Measurements from ENCODE around the gene AMER2.

Gene AMER2, protein sequence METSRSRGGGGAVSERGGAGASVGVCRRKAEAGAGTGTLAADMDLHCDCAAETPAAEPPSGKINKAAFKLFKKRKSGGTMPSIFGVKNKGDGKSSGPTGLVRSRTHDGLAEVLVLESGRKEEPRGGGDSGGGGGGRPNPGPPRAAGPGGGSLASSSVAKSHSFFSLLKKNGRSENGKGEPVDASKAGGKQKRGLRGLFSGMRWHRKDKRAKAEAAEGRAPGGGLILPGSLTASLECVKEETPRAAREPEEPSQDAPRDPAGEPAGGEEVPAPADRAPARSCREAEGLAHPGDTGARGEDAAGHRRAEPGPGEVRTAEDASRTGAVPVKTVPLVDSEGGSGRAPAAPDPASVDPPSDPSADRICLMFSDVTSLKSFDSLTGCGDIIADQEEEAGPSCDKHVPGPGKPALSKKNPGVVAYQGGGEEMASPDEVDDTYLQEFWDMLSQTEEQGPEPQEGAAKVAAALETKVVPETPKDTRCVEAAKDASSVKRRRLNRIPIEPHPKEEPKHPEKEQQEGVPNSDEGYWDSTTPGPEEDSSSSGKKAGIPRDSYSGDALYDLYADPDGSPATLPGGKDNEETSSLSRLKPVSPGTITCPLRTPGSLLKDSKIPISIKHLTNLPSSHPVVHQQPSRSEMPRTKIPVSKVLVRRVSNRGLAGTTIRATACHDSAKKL

DNA sequence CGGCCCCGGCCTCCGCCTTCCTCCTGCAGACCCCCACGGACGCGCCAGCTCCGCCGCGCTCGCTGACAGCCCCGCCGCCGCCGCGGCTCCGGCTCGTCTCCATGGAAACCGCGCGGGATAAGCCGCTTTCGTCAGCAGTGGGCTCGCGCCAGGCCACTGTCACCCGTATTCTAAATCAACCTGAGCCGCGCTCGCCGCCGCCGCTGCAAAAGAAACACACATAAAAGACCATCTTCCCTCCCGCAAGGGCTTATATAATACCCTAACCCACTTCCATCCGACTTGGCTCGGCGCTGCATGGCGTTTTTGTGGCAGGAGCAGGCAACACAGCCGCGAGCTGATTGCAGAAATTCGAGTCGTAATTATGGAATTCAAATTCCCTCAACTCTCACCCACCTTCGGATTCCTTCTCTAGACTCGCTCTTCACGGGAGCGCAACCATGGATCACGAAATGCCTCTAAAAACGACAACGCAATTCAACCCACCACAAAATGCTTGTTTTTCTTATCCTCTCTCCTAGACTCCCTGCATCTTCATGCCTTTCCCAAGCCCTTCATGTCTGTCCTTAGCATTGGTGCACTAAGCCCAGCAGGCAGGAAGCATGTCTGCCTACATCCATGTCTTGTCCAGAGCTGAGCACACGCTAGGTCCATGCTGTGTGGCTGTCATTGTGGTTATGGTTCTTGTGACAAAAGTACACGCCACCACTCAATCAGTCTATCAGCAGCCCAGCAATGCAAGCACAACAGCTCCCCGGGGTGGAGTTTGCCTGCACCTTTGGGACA lies at the start of gene AMER2:
AMER2 (minus strand) TSS at position 772 of the 786 bp plus-strand sequence; CDS start at position 103, 669 bp downstream.
- no peak for DNase-seq (ENCODE audit: low read depth in 1 of 2, low spot score in 1 of 2)

DNA sequence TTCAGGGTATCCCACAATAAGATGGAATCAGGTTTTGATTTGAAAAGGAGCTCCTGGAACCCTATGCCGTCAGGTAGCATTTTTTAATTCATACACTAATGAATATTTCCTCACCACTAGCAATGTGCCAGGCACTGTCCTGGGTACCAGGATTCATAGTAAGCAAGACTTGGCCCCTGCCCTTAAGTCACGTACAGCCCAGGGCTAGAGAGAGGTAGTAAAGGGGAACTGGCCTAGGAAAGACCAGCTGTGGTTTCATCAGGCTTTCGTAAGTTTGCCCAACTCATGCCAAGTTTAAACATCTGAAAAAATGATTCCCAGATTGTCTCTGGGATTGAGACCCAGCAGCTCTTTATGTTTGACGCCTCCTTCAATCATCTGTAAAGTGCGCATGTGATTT lies 45.9 kb upstream of the AMER2 start:
- DNase-seq (ENCODE audit: low read depth in 1 of 2, low spot score in 1 of 2), result no peak

DNA sequence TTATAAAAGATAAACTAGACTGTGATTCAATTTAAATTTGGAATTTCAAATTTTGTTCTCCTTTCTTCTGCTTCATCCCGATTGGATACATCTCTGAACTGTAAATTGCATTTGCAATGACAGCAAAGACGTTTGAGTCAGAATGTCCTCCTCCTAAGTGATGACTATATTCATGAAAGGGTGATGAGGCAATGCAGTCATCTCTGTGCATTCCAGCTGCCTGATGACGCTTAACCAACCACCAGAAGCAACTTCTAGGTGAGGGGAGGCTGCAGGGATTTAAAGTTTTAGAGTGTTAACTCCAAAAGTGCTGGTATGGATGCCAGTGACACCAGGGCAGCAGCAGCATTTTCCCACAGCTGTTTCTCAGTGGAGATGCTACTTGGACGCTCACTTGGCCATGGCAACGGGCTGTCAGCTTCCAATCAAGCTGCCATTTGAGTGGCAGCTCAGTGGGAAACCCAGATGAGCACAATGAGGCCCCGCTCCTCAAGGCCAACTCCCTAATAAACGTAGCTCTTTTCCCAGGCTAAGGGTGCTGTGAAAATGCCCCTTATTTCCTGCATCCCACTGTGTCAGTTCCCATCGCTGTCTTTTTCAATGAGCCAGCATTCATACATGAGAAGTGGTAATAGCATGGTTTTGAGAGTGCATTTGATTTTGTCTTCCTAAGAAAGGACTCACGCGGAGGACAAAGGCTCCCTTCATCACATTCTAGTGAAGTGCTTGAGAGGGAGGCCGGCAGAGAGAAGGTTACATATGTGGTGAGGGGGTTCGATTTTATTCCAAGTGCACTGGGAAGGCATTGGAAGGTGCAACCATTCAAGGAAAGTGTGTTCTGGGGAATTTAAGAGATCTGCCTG lies 45.2 kb upstream of the AMER2 start:
- DNase-seq (ENCODE audit: low read depth in 1 of 2, low spot score in 1 of 2), result no peak

DNA sequence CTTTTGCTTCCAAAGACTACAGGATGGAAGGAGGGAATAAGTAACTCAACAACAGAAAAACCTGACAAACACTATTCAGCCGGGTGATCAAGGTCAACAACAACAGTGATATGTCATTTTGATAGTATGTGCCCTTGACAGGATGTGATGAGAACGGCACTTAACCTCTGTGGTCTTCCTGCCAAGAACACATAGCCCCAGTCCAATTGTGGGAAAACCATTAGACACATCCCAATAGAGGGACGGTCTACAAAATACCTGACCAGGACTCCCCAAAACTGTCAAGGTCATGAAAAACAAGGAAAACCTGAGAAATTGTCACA lies 43.1 kb upstream of the AMER2 start:
- no peak for DNase-seq (ENCODE audit: low read depth in 1 of 2, low spot score in 1 of 2)

DNA sequence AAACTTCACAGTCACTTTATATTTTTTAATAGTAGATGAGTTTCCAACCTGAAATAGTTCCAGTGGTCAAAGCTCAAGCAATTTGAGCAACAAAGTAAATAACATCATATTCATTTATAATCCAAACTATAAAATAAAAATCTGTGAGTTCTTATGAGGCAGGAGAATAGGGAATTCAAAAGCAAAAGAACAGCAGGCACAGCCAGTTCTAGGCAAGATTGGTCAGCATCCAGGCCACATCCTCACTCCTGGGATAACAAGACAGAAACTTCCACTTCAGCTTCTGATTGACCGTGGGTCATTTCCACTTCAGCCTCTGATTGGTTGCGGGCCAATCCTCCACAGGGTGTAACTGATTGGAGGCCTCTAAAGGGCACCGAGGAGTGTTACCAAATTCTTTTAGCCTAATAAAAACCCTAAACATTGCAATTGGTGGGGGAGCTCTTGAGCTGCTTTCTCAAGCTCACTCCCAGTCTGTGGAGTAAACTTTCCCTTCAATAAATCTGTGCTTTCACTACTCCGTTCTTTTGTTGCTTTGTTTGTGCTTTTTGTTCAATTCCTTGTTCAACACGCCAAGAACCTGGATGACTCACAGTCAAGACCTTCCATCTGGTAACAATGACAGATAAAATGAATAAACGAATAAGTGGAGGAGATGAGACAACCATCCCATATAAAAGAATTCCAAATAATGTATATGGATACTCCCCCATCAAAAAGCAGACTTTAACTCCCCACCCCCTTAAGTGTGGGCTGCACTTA lies 42.6 kb upstream of the AMER2 start:
- no peak for DNase-seq (ENCODE audit: low read depth in 1 of 2, low spot score in 1 of 2)

DNA sequence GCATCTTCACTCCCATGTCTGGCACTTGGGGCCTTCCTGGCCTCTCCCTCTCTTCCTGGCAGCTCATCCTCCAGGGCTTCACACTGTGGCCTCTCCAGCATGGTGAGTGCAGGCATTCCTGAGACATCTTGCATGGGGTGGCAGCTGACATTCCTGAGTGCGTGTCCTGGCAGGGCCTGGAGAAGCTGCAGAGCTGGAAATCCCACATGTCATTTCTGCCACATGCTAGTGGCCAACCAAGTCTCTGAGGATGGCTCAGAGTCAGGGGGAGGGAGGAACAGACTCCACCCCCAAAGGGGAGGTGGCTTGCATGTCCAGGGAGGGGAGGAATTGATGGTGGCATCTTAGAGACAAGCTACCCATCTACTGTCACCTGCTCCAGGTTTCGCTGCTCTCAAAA lies 41.6 kb upstream of the AMER2 start:
- no peak for DNase-seq (ENCODE audit: low read depth in 1 of 2, low spot score in 1 of 2)

DNA sequence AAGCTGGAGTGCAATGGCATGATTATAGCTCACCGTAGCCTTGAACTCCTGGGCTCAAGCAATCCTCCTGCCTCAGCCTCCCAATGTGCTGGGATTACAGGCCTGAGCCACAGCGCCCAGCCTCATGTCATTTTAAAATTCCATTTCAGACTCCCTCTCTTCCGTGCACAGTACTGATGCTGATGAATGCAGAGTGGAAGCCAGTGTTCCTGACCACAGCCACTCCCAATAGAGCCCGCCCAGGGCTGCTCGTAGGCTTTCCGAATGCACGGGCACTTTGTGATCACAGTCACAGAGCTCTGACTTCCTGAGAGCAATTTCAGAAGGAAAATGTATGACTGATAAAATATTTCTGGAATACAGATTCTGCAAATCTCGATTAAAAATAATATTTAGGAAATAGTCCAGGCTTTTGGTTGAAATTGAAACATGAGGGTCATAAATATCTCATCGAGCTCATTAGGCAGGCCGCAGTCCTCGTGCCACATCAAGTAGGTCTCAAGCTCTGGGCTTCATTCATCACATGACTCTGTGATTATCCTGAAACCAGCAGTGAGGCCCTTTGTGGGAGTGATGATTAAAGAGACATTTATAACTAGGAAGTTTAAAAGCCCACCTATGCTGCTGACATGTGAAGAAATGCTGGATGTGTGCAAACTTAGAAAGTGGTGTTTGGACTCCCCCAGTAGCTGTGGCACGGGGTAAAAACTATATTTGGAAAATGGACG lies 38.9 kb upstream of the AMER2 start:
- no peak for DNase-seq (ENCODE audit: low read depth in 1 of 2, low spot score in 1 of 2)

DNA sequence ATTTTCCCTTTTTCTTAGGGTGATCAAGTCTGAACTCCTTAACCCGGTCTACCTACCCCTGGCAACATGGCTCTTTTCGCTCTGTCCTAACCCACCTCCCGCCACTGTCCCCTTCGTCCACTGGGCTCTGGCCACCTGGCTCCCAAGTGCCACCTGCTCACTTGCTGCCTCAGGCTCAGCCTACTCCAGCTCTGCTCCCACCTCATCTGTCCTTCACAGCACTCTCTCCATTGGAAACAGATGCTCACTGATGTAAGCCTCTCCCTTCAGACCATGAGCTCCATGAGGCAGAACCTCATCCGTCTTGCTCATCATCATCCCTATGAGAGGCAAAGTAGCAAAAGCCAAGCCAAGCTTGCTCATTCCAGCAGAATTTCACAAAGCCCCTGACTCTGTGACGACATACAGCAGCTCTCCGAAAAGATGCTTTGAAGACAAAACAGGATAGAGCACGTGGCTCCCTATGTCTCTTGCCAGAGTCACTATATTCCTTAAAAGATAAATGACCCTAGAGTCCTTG lies 35.3 kb upstream of the AMER2 start:
- no peak for DNase-seq (ENCODE audit: low read depth in 1 of 2, low spot score in 1 of 2)

DNA sequence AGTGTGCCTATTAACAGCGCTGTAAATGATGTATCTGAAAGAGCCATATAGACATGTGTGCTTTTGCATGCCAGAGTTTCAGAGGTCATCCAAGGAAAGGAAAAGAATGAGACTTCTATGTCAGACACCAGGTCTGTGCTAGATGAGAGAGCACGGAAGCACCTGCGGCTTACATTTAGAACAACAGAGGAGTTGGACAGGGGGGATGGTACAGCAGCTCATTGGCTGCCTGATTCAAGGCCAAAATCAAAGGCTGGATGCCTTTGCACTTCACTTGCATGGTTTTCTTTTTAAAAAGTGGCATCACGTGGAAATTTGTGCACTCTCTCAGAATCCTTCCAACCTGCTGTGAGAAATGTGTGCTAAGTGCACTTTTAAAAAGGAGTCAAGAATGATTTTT lies 32.8 kb upstream of the AMER2 start:
- DNase-seq (ENCODE audit: low read depth in 1 of 2, low spot score in 1 of 2), result no peak

DNA sequence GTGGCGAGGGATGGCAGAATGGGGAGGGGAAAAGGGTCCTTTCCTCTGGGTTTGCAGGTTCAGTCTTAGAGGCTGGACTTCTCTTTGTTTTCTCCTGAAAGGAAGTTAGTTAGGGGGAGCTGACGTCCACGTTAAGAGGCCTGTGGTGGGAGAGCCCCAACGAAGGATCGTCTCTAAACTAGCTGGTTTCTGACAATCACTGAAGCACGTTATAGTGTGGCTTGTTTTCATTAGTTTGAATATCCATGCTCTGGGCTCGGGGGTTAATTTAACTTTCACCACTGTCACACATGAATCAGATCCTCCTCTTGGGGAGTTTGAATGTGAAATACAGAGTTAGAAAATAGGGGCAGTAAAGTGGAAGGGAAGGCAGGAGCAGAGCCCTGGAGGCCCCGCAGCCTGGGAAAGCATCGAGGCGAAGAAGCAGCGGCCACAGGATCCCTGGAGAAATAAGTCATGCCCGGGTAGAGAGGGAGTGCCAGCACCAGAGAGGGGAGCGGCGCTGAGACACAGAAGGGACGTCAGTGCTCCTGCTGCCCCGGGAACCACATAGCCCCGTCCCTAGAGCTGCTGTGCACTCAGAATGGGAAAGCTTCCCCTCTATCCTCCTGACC lies 31.1 kb upstream of the AMER2 start:
- DNase-seq (ENCODE audit: low read depth in 1 of 2, low spot score in 1 of 2), result no peak

DNA sequence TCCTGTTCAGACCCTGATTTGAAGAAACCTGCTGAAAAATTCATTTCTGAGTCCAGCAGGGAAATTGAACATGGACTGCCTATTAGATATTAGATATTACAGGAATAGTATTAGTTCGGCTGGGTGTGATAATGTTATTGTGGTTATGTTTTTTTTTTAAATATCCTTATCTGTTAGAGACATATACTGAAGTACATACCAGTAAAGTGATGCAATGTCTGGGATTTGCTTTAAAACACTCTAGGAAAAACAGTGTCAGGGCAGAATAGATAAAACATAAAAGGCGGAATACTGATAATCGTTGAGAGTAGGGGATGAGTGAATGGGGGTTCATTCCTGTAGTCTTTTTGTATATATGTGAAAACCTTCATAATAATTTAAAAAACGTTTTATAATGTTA lies 28.7 kb upstream of the AMER2 start:
- DNase-seq (ENCODE audit: low read depth in 1 of 2, low spot score in 1 of 2), result no peak

DNA sequence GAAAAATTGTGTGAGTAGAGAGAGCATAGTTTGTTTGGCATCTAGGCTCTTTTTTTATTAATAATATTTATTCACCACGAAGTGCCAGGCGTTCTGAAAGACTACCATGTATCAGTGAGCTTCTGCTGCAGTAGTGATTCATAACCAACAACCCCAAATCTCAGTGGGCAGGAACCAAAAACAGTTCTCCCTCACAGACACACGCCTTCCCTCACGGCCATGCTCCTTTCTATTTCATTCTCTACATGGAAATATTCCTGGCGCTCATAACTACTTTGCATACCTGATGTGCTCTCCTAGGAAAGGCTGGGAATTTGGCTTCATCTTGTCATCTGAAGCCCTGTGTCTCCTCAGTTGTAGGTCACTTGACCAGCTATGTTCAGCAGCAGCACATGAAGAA lies 26.6 kb upstream of the AMER2 start:
- DNase-seq (ENCODE audit: low read depth in 1 of 2, low spot score in 1 of 2), result no peak

DNA sequence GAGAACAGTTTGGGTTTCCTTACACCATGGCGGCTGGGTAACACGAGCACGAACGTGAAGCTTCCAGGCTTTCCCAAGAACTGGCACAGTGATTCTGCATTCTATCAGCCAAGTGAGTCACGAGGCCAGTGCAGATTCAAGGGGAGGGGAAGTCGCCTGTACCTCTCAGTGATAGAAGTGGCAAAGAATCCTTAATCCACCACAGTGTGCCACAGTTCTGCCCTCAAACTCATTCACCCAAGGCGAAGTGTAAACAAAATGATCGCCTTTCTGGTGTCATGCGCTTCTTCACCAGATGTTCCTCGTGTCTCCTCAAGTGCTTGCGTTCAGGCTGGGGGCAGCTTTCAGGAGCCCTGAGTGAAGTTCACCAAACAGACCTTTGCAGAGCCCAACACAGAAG lies 24.9 kb upstream of the AMER2 start:
- DNase-seq (ENCODE audit: low read depth in 1 of 2, low spot score in 1 of 2), result no peak

DNA sequence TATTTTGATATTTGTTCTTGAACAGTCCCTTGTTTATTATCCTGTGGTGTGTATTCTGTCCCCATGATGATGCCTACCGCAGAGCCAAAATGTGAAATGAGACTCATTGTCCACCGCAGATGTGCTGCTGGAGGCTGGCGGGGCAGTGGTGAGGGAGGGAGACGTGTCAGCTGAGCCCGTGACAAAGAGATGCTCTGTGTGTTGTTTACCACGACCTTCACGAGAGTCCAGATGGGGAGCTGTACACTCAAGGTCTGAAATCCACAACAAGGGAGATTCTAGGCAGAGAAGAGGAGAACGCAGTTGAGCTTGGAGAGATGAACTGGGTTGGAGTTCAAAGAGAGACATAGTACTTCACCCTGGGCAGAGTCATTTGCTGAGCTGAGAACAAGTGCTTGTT lies 20.8 kb upstream of the AMER2 start:
- no peak for DNase-seq (ENCODE audit: low read depth in 1 of 2, low spot score in 1 of 2)

DNA sequence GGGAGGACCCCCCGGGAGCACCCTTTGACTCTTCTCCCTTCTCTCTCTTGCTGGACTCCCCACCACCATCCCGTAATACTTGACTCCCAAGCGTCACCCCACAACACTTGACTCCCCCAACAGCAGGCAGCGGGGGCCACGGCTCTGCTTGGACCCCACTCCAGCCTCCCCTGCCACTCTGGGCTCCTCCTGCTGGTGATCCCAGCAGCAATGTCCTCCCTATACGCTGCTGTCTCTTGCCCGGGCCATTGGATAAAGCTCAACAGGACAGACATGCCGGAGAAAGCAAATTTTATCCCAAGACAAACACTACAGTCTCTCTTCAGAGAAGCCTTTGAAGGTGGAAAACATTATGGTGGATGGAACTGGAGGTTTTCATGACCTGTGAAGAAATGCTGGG lies 20.4 kb upstream of the AMER2 start:
- no peak for DNase-seq (ENCODE audit: low read depth in 1 of 2, low spot score in 1 of 2)

DNA sequence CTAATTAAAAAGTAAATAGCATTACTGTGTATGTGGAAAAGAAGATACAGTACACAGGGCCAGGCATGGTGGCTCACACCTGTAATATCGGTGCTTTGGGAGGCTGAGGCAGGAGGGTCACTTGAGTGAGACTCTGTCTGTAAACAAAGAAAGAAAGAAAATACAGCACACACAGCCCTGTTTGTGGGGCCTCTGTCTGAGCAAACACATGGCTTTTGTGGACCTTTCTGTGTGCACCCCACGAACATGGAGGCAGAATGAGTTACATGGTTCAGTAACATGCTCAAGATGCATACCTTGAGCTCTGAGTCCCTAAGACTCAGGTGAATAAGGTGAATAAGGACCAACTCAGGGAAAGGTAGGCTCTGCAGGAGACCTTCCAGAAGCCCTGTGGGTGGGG lies 20.0 kb upstream of the AMER2 start:
- DNase-seq (ENCODE audit: low read depth in 1 of 2, low spot score in 1 of 2), result no peak

DNA sequence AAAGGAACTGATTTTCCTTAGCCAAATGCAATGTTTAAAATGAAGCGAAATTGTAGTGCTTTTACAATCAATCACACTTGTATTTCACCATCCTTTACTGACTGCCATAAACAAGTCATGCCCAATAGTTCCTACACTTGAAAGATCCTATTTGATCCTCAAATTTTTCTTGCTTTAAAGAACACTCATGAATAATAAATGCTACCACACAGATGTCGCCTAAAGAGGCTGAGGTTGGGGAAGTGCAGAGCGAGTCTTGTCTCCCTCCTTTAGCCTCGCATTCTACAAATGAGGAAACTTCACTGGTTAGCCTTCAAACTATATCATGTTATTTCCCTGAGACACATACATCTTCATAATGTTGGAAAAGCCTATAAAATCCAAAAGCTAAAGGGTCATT lies 18.7 kb upstream of the AMER2 start:
- no peak for DNase-seq (ENCODE audit: low read depth in 1 of 2, low spot score in 1 of 2)

DNA sequence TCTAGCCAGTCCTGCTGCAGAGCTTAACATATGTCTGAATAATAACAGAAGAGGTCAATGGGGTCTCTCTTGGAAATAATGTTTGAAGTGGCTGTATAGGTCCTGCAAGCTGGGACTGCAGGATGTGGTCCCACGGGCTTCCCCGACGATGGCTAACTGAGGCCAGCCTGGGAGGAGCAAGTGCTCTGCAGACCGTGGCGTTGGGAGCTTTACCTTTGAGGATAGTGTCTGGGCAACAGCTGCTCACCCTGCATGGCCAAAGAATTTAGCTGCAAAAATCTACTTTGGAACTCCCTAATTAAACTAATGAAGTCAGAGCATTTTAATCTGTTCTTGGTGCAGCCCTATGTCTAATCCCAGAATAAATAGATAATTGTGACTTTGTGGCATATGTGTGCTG lies 18.2 kb upstream of the AMER2 start:
- DNase-seq (ENCODE audit: low read depth in 1 of 2, low spot score in 1 of 2), result no peak

DNA sequence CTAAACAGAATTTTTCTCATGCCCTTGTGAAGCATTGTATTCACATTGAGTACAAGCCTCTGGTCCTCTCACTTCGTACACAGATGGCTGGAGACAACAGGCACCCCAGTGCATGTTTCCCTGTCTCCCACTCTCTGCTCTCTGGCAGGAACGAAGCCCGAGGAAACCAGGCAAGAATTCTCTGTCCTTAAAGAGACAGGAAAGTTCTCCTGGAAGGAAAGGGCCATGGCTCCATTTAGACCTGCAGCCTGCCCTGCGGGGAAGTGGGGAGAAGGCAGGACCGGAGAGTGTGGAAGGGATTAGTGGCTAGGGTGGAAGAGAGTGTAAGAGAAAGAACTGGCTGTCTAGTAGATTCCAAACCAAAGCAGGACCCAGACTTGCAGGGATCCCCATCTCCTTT lies 15.5 kb upstream of the AMER2 start:
- DNase-seq (ENCODE audit: low read depth in 1 of 2, low spot score in 1 of 2), result no peak

Data from activated T-helper 1 cell treated with anti-CD3 and anti-CD28 coated beads, Interleukin-2, amount 50 U/mL, for 16 hours (primary cell).